ENCODE data around the gene MTAP. TPM values are rescaled to one million over a fixed set of nuclear protein-coding genes. Genes with fewer than 3 reads are reported as not detected.

The MTAP gene
- total RNA-seq, 1 donor from 2014 or later = 90.0 TPM

DNA sequence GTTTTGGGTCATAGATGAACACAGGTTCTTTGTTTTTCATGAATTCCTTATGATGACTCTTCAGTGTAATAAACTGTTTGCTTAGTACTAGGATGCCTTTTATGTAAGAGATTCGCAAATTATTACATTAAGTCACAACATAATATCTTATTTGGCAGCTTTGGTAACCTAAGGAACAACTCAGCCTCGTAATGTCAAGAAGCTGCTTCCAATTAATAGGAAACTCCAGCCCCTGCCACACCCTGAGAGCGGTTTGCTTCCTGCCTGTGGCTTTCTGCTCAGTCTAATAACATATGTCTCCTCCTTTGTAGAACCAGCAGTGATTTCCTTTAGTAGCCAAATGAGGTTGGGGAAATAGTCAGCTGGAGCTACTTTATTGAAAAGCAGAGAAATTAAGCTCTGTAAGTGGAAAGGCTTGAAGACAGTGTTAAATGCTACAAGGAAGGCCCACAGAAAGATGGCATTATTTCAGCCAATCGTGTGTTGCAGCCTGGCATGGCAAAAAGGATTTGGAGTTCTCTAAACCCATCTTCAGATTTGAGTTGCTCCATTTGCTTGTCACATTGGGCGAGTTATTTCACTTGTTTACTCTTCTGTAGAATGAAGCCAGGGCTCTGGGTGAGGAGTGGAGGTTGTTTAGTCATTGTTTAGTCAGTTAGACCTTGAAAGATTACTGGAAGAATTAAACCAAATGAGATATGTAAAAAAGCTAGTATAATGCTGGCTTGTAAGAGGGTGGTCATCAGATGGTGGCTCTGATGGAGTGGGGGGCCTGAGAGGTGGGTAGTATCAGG is 54.1 kb downstream of the MTAP start:
- Mint-ChIP-seq H3K27ac (no peak overlapping the region), H3K4me1 (peaks cover 6% of the 10 kb centered on the region), H3K27me3 (ENCODE audit: low read depth) (no peaks in the 10 kb centered on the region), H3K4me3 (no peak overlapping the region), H3K9me3 (no peaks in the 10 kb centered on the region), H3K36me3 (peaks cover 51% of the 10 kb centered on the region)
- no peak for DNase-seq (ENCODE audit: low spot score in 2 of 2, unreplicated experiment in 2 of 2)
- TF ChIP-seq, protein P1, sequence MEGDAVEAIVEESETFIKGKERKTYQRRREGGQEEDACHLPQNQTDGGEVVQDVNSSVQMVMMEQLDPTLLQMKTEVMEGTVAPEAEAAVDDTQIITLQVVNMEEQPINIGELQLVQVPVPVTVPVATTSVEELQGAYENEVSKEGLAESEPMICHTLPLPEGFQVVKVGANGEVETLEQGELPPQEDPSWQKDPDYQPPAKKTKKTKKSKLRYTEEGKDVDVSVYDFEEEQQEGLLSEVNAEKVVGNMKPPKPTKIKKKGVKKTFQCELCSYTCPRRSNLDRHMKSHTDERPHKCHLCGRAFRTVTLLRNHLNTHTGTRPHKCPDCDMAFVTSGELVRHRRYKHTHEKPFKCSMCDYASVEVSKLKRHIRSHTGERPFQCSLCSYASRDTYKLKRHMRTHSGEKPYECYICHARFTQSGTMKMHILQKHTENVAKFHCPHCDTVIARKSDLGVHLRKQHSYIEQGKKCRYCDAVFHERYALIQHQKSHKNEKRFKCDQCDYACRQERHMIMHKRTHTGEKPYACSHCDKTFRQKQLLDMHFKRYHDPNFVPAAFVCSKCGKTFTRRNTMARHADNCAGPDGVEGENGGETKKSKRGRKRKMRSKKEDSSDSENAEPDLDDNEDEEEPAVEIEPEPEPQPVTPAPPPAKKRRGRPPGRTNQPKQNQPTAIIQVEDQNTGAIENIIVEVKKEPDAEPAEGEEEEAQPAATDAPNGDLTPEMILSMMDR (IDR thresholded peaks at IDR 0.05; ENCODE audit: unreplicated experiment) = no peak

DNA sequence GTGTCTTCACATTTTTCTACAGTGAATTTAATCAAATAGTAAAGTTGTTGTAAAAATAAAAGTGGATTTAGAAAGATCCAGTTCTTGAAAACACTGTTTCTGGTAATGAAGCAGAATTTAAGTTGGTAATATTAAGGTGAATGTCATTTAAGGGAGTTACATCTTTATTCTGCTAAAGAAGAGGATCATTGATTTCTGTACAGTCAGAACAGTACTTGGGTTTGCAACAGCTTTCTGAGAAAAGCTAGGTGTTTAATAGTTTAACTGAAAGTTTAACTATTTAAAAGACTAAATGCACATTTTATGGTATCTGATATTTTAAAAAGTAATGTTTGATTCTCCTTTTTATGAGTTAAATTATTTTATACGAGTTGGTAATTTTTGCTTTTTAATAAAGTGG is 60.4 kb downstream of the MTAP start:
- peaks cover 8% of the 10 kb centered on the region for H3K9me3 Mint-ChIP-seq
- H3K4me3 Mint-ChIP-seq = no peak overlapping the region
- peaks cover 54% of the 10 kb centered on the region for H3K36me3 Mint-ChIP-seq
- no peaks in the 10 kb centered on the region for H3K4me1 Mint-ChIP-seq
- DNase-seq (ENCODE audit: low spot score in 2 of 2, unreplicated experiment in 2 of 2) = no peak
- no peaks in the 10 kb centered on the region for H3K27me3 Mint-ChIP-seq (ENCODE audit: low read depth)
- no peak overlapping the region for H3K27ac Mint-ChIP-seq
- TF ChIP-seq, protein P1 (IDR thresholded peaks at IDR 0.05; ENCODE audit: unreplicated experiment) = no peak

- Mint-ChIP-seq H3K36me3 (peaks cover 39% of the 10 kb centered on the region), H3K4me1 (no peaks in the 10 kb centered on the region), H3K9me3 (peaks cover 8% of the 10 kb centered on the region), H3K27me3 (ENCODE audit: low read depth) (no peaks in the 10 kb centered on the region), H3K4me3 (no peak overlapping the region), H3K27ac (no peak overlapping the region)
- DNase-seq (ENCODE audit: low spot score in 2 of 2, unreplicated experiment in 2 of 2) = no peak
- TF ChIP-seq, protein P1 (IDR thresholded peaks at IDR 0.05; ENCODE audit: unreplicated experiment) = no peak
Observed at GRCh38 chr9:21864505-21864904, 62.1 kb downstream of the MTAP start.

- no peak overlapping the region for H3K27ac Mint-ChIP-seq
- DNase-seq (ENCODE audit: low spot score in 2 of 2, unreplicated experiment in 2 of 2) = no peak
- H3K4me1 Mint-ChIP-seq = no peaks in the 10 kb centered on the region
- TF ChIP-seq, protein P1 (IDR thresholded peaks at IDR 0.05; ENCODE audit: unreplicated experiment) = no peak
- H3K36me3 Mint-ChIP-seq = peaks cover 39% of the 10 kb centered on the region
- H3K9me3 Mint-ChIP-seq = peaks cover 10% of the 10 kb centered on the region
- no peaks in the 10 kb centered on the region for H3K27me3 Mint-ChIP-seq (ENCODE audit: low read depth)
- H3K4me3 Mint-ChIP-seq = no peak overlapping the region
Observed at GRCh38 chr9:21866302-21866701, 63.9 kb downstream of the MTAP start.

- Mint-ChIP-seq H3K9me3 (peaks cover 20% of the 10 kb centered on the region), H3K36me3 (peaks cover 31% of the 10 kb centered on the region), H3K27ac (no peak overlapping the region), H3K4me1 (no peaks in the 10 kb centered on the region), H3K4me3 (no peak overlapping the region), H3K27me3 (ENCODE audit: low read depth) (no peaks in the 10 kb centered on the region)
- TF ChIP-seq, protein P1 (IDR thresholded peaks at IDR 0.05; ENCODE audit: unreplicated experiment) = no peak
- no peak for DNase-seq (ENCODE audit: low spot score in 2 of 2, unreplicated experiment in 2 of 2)
Observed at GRCh38 chr9:21871256-21871975, 69.0 kb downstream of the MTAP start.

Measured in mesothelial cell of epicardium (in vitro differentiated cells).